H1 (cell line): Measurements from ENCODE around the gene BAG2. TPM values are rescaled to one million over a fixed set of nuclear protein-coding genes. Genes with fewer than 3 reads are reported as not detected.

Experiments
- CTCF ChIA-PET: fragments of 300-600 bp; sonication (Branson Sonifier 250); formaldehyde crosslinking; loops from one replicate; lab custom pipeline; 2021; ENCODE audit not compliant: partially characterized antibody; lab: Charles Lee
- POLR2A ChIA-PET: fragments of 300-600 bp; sonication (Branson Sonifier 250); formaldehyde crosslinking; loops from one replicate; lab custom pipeline; 2021; ENCODE audit warnings: inconsistent platforms; ENCODE audit not compliant: partially characterized antibody; lab: Charles Lee
- DNase-seq, 2 experiments: peaks; one replicate each; pipeline versions ENCODE4 v3.0.0 to v3.0.0-alpha.2; 2010 to 2022; ENCODE audit warnings: low spot score in 2 of 2, low read depth in 1 of 2, mixed read lengths in 1 of 2
- FAIRE-seq: peaks from 2 replicates; lab custom pipeline; 2011; peaks lifted over from hg19 to GRCh38; lab: Jason Lieb, UNC
- H2AFZ ChIP-seq: 2 replicates; pipeline ENCODE4 v1.8.1; 2012; ENCODE audit warnings: low read length, inconsistent platforms
- H2AK5ac ChIP-seq: 2 replicates; pipeline ENCODE4 v1.6.1; 2013; ENCODE audit warnings: low read depth, low read length
- H2BK120ac ChIP-seq: replicated peaks from 2 replicates; pipeline ENCODE3; 2013; ENCODE audit warnings: low read depth, low read length, inconsistent platforms
- H2BK12ac ChIP-seq: 2 replicates; pipeline ENCODE4 v1.6.1; 2013; ENCODE audit warnings: low read depth, low read length
- H2BK15ac ChIP-seq: 2 replicates; pipeline ENCODE4 v1.6.1; 2013; ENCODE audit warnings: low read length
- H2BK20ac ChIP-seq: 2 replicates; pipeline ENCODE4 v1.6.1; 2013; ENCODE audit warnings: low read length
- H2BK5ac ChIP-seq: 2 replicates; pipeline ENCODE4 v1.6.1; 2013; ENCODE audit warnings: low read depth, low read length
- H3K14ac ChIP-seq: 2 replicates; pipeline ENCODE4 v1.6.1; 2013; ENCODE audit warnings: inconsistent platforms; ENCODE audit not compliant: insufficient read length
- H3K18ac ChIP-seq: 2 replicates; pipeline ENCODE4 v1.6.1; 2013; ENCODE audit warnings: low read length; ENCODE audit errors: extremely low read depth
- H3K23ac ChIP-seq: 2 replicates; pipeline ENCODE4 v1.6.1; 2013; ENCODE audit warnings: inconsistent platforms; ENCODE audit not compliant: insufficient read length
- H3K23me2 ChIP-seq: 2 replicates; pipeline ENCODE4 v1.6.1; 2013; ENCODE audit warnings: low read depth, low read length
- H3K27ac ChIP-seq: 2 replicates; pipeline ENCODE4 v1.6.1; 2011; ENCODE audit warnings: low read depth, low read length, inconsistent platforms
- H3K27me3 ChIP-seq, 4 experiments: replicated peaks in 1 of 4; 1 replicate in 1 of 4; 2 replicates in 3 of 4; pipeline versions ENCODE4 v1.6.1 to v1.8.1; 2011 to 2013; ENCODE audit warnings: low read length in 3 of 4, mild to moderate bottlenecking in 3 of 4, inconsistent platforms in 2 of 4, mixed read lengths in 2 of 4, moderate library complexity in 1 of 4; ENCODE audit not compliant: control insufficient read depth in 3 of 4, insufficient read depth in 3 of 4; ENCODE audit errors: extremely low read depth in 1 of 4
- H3K36me3 ChIP-seq, 4 experiments: 2 replicates each; pipeline versions ENCODE4 v1.6.1 to v1.8.1; 2011 to 2013; ENCODE audit warnings: mild to moderate bottlenecking in 4 of 4, low read length in 3 of 4, moderate library complexity in 2 of 4, control low read depth in 1 of 4, inconsistent platforms in 1 of 4; ENCODE audit not compliant: insufficient read depth in 4 of 4, control insufficient read depth in 2 of 4
- H3K4ac ChIP-seq: replicated peaks from 2 replicates; pipeline ENCODE3; 2013; ENCODE audit warnings: low read length, low read depth, mixed read lengths, inconsistent platforms; ENCODE audit not compliant: insufficient read length
- H3K4me1 ChIP-seq, 4 experiments: replicated peaks in 1 of 4; 1 replicate in 1 of 4; 2 replicates in 3 of 4; pipeline versions ENCODE4 v1.6.1 to v1.8.1; 2011 to 2013; ENCODE audit warnings: low read length in 3 of 4, inconsistent platforms in 2 of 4, mixed read lengths in 1 of 4; ENCODE audit not compliant: insufficient read depth in 4 of 4, control insufficient read depth in 3 of 4
- H3K4me2 ChIP-seq, 2 experiments: 2 replicates each; pipeline versions ENCODE4 v1.6.1 to v1.8.1; 2011 to 2013; ENCODE audit warnings: low read depth in 2 of 2, low read length in 2 of 2, control low read depth in 1 of 2, inconsistent platforms in 1 of 2, mild to moderate bottlenecking in 1 of 2; ENCODE audit not compliant: insufficient read depth in 1 of 2
- H3K4me3 ChIP-seq, 4 experiments: fragments of 200-600, 300-600 bp in 1 of 4; sonication (generic), shearing (Covaris generic), sonication (Bioruptor Twin) in 1 of 4; 2 replicates each; pipeline versions ENCODE4 v1.5.1 to v1.8.1; 2011 to 2016; ENCODE audit warnings: low read length in 4 of 4, low read depth in 3 of 4, control low read depth in 2 of 4, inconsistent platforms in 2 of 4, mild to moderate bottlenecking in 2 of 4, mixed read lengths in 1 of 4, moderate library complexity in 1 of 4; ENCODE audit not compliant: insufficient read depth in 2 of 4; ENCODE audit errors: extremely low read depth in 1 of 4
- H3K56ac ChIP-seq: replicated peaks from 2 replicates; pipeline ENCODE3; 2013; ENCODE audit warnings: low read depth, mild to moderate bottlenecking, mixed read lengths, low read length, inconsistent platforms; ENCODE audit not compliant: insufficient read length
- H3K79me1 ChIP-seq: 2 replicates; pipeline ENCODE4 v1.6.1; 2013; ENCODE audit warnings: low read depth, low read length, control low read depth
- H3K79me2 ChIP-seq, 2 experiments: 2 replicates each; pipeline versions ENCODE4 v1.6.1 to v1.8.1; 2012 to 2013; ENCODE audit warnings: low read length in 2 of 2, mild to moderate bottlenecking in 2 of 2, inconsistent platforms in 1 of 2; ENCODE audit not compliant: insufficient read depth in 2 of 2, control insufficient read depth in 1 of 2
- H3K9ac ChIP-seq, 4 experiments: replicated peaks in 1 of 4; 1 replicate in 1 of 4; 2 replicates in 3 of 4; pipeline versions ENCODE4 v1.6.1 to v1.8.1; 2011 to 2013; ENCODE audit warnings: low read depth in 3 of 4, low read length in 3 of 4, control low read depth in 2 of 4, mild to moderate bottlenecking in 2 of 4, moderate library complexity in 2 of 4, inconsistent platforms in 1 of 4; ENCODE audit errors: extremely low read depth in 1 of 4
- H3K9me3 ChIP-seq, 2 experiments: 2 replicates each; pipeline versions ENCODE4 v1.6.1 to v1.8.1; 2012 to 2013; ENCODE audit warnings: mild to moderate bottlenecking in 2 of 2, moderate library complexity in 2 of 2, control low read depth in 1 of 2, inconsistent platforms in 1 of 2, low read depth in 1 of 2, low read length in 1 of 2, mixed read lengths in 1 of 2; ENCODE audit not compliant: insufficient read depth in 2 of 2
- H4K20me1 ChIP-seq, 2 experiments: replicated peaks in 1 of 2; 2 replicates each; pipeline versions ENCODE3 to v1.8.1; 2011 to 2013; ENCODE audit warnings: inconsistent platforms in 2 of 2, low read length in 2 of 2, mild to moderate bottlenecking in 1 of 2; ENCODE audit not compliant: insufficient read depth in 2 of 2, control insufficient read depth in 1 of 2
- H4K5ac ChIP-seq: 2 replicates; pipeline ENCODE4 v1.6.1; 2013; ENCODE audit warnings: low read length, low read depth, mixed read lengths, inconsistent platforms; ENCODE audit not compliant: insufficient read length
- H4K8ac ChIP-seq: 2 replicates; pipeline ENCODE4 v1.8.0; 2013; ENCODE audit warnings: mild to moderate bottlenecking, moderate library complexity, low read length, inconsistent platforms; ENCODE audit not compliant: insufficient read depth; ENCODE audit errors: extremely low read depth
- H4K91ac ChIP-seq: replicated peaks from 2 replicates; pipeline ENCODE3; 2013; ENCODE audit warnings: low read length, mixed read lengths, inconsistent platforms; ENCODE audit not compliant: insufficient read length
- BCL11A ChIP-seq, 2 experiments: IDR thresholded peaks; one replicate each; pipeline ENCODE4 v1.6.1; 2011; ENCODE audit warnings: low read depth in 2 of 2, low read length in 2 of 2, mild to moderate bottlenecking in 2 of 2
- CHD2 ChIP-seq: IDR thresholded peaks from 2 replicates; pipeline ENCODE4 v1.6.1; 2012; ENCODE audit warnings: low read length, improper control_type of control experiment
- MAFK ChIP-seq: IDR thresholded peaks from 2 replicates; pipeline ENCODE4 v1.6.1; 2012; ENCODE audit warnings: low read depth, mild to moderate bottlenecking, improper control_type of control experiment, low read length
- PHF8 ChIP-seq: fragments of 200-600 bp; sonication (generic); conservative IDR thresholded peaks from 2 replicates; pipeline ENCODE4 v1.7.1; 2012; ENCODE audit warnings: low read depth, mild to moderate bottlenecking, inconsistent platforms, low read length, moderate library complexity
- RAD21 ChIP-seq, 2 experiments: IDR thresholded peaks in 1 of 2; conservative IDR thresholded peaks in 1 of 2; 2 replicates each; pipeline ENCODE4 v1.6.1; 2011; ENCODE audit warnings: low read depth in 2 of 2, low read length in 2 of 2, improper control_type of control experiment in 1 of 2, inconsistent platforms in 1 of 2, mild to moderate bottlenecking in 1 of 2, moderate library complexity in 1 of 2
- RFX5 ChIP-seq: IDR thresholded peaks from 2 replicates; pipeline ENCODE4 v1.6.1; 2011; ENCODE audit warnings: low read depth, low read length, improper control_type of control experiment, borderline replicate concordance
- TAF7 ChIP-seq: optimal IDR thresholded peaks from 2 replicates; pipeline ENCODE3; 2011; ENCODE audit warnings: low read depth, mild to moderate bottlenecking, inconsistent platforms, low read length, moderate library complexity, borderline replicate concordance
- ZNF274 ChIP-seq: IDR thresholded peaks from 2 replicates; pipeline ENCODE4 v1.7.0; 2012; ENCODE audit warnings: low read length, borderline replicate concordance; ENCODE audit errors: extremely low read depth
- WGBS, 2 experiments: shearing (Covaris generic) in 1 of 2; methylation state at CpG; one replicate each; pipeline versions ENCODE4 v1.1.6 to v1.1.7; 2013 to 2015; ENCODE audit warnings: low lambda C conversion rate in 2 of 2, mixed read lengths in 2 of 2, inconsistent platforms in 1 of 2, low coverage in 1 of 2, missing lambda C conversion rate in 1 of 2; ENCODE audit not compliant: insufficient replicate concordance in 2 of 2, insufficient coverage in 1 of 2, insufficient read length in 1 of 2; ENCODE audit errors: extremely low coverage in 1 of 2, missing lambda C conversion rate in 1 of 2; 5-methylcytosine and 5-hydroxymethylcytosine counted together
- polyA plus RNA-seq, 7 experiments: library from polyadenylated mRNA; depleted of rRNA in 3 of 7; stranded (reverse) in 5 of 7; unstranded in 2 of 7; fragments of >200 nt in 5 of 7; fragments of 200-250 nt in 2 of 7; gene quantifications; 1 replicate in 5 of 7; 2 replicates in 1 of 7; 4 replicates in 1 of 7; pipeline versions ENCODE4 v1.2.1 to v1.2.3, GENCODE V29; 2011 to 2013; ENCODE audit warnings: missing spikeins in 2 of 7, mixed read lengths in 2 of 7
- total RNA-seq: library from RNA; stranded (reverse); fragmentation: NEBNext Ultra II Directional; extraction: Animal tissue kit (Norgen Biotek cat#: 25700); gene quantifications from 2 replicates; pipeline ENCODE4 v1.2.1, GENCODE V29; 2021
- TF ChIP-seq, protein P1 (sequence below): IDR thresholded peaks from 2 replicates; pipeline ENCODE4 v1.6.1; 2012; ENCODE audit warnings: inconsistent platforms

Gene BAG2
- total and polyA plus RNA-seq, 2 of the 8 experiments (the other 6 are each of a cell fraction or from before 2014, with no cell fraction given): 4.4 to 7.4 TPM

DNA sequence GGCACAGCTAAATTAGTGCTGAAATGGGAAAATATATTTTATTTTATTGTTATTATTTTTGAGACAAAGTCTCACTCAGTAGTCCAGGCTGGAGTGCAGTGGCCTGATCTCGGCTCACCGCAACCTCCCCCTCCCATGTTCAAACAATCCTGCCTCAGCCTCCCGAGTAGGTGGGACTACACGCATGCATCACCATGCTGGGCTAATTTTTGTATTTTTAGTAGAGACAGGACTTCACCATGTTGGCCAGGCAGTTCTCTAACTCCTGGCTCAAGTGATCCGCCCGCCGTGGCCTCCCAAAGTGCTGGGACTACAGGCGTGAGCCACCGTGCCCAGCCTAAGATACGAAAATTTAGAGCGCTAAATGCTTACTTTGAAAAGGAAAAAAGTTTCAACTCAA is 45.1 kb downstream of the BAG2 start:
- Histone ChIP-seq H3K18ac (no peak overlapping the region), H2BK15ac (no peak overlapping the region), H3K23me2 (peaks cover 4% of the 10 kb centered on the region), H3K4me1 (no peaks in the 10 kb centered on the region), H2BK5ac (no peak overlapping the region), H3K9me3 (0 out of 4 replicates have a peak, but pooled peaks cover 0 to 5% of the 10 kb centered on the region in 2 experiments), H2BK120ac (no peak overlapping the region), H3K23ac (no peak overlapping the region), H2BK12ac (no peak overlapping the region), H3K14ac (no peak overlapping the region), H4K20me1 (peaks cover 5 to 9% of the 10 kb centered on the region in 2 experiments), H2BK20ac (no peak overlapping the region), H4K91ac (no peak overlapping the region), H4K5ac (no peak overlapping the region), H3K9ac (no peak overlapping the region), H3K79me2 (peaks cover 3 to 90% of the 10 kb centered on the region in 2 experiments; a peak in 3 of 4 replicates), H3K27me3 (no peaks in the 10 kb centered on the region), H3K79me1 (peaks cover 5% of the 10 kb centered on the region; the same call in 1 of the 2 replicates), H3K27ac (no peak overlapping the region), H3K56ac (no peak overlapping the region), H2AFZ (no peak overlapping the region), H3K4ac (no peak overlapping the region), H2AK5ac (no peak overlapping the region), H4K8ac (no peak overlapping the region), H3K4me3 (no peak overlapping the region), H3K4me2 (no peak overlapping the region), H3K36me3 (peaks cover 0 to 4% (median 0%) of the 10 kb centered on the region in 4 experiments; a peak in 1 of 8 replicates)
- WGBS, 2 experiments: 90% methylated on average over 11 of the region's 11 CpGs; no CpG with 5 or more reads in 1 of the 2 experiments
- FAIRE-seq (no peak), DNase-seq (no peak)
- TF ChIP-seq MAFK (no peak), PHF8 (no peak), ZNF274 (no peak), BCL11A (IDR thresholded peaks at IDR 0.05; ENCODE audit: low read depth in 2 of 2, low read length in 2 of 2) (no peak), CHD2 (no peak), RFX5 (no peak), TAF7 (no peak), RAD21 (IDR thresholded peaks at IDR 0.05 in 1 of 2, conservative IDR thresholded peaks at IDR 0.05 in 1 of 2; ENCODE audit: low read depth in 2 of 2, low read length in 2 of 2) (no peak)
- TF ChIP-seq, protein P1, sequence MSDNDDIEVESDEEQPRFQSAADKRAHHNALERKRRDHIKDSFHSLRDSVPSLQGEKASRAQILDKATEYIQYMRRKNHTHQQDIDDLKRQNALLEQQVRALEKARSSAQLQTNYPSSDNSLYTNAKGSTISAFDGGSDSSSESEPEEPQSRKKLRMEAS: no peak
- ChIA-PET POLR2A (no interaction called here), CTCF (no interaction called here)
